HG03469 (cell line): ENCODE data around the gene PLCB2.

Experiments
- ATAC-seq: cut with Tn5 transposase; IDR thresholded peaks from one replicate; pipeline ENCODE4 v1.9.1; 2021; ENCODE audit warnings: mild to moderate bottlenecking, moderate library complexity, moderate number of reproducible peaks; ENCODE audit not compliant: unreplicated experiment

PLCB2 gene

GRCh38 chr15:40306371-40306770 lies 1.4 kb downstream of the PLCB2 start:
- no peak for ATAC-seq

GRCh38 chr15:40305281-40305680 lies 2.5 kb downstream of the PLCB2 start:
- no peak for ATAC-seq

- no peak for ATAC-seq
These were observed 4.2 kb downstream of the PLCB2 start for GRCh38 chr15:40303576-40303975.

- ATAC-seq, result no peak
These were observed 4.8 kb downstream of the PLCB2 start for GRCh38 chr15:40302981-40303380.

GRCh38 chr15:40302288-40302886 lies 5.3 kb downstream of the PLCB2 start:
- ATAC-seq, result no peak

GRCh38 chr15:40301467-40302179 lies 6.1 kb downstream of the PLCB2 start:
- no peak for ATAC-seq

GRCh38 chr15:40300771-40301170 lies 7.0 kb downstream of the PLCB2 start:
- ATAC-seq, result no peak

GRCh38 chr15:40300367-40300766 lies 7.4 kb downstream of the PLCB2 start:
- ATAC-seq, result no peak

GRCh38 chr15:40298216-40298935 lies 9.4 kb downstream of the PLCB2 start:
- no peak for ATAC-seq

GRCh38 chr15:40297356-40297755 lies 10.4 kb downstream of the PLCB2 start:
- no peak for ATAC-seq

GRCh38 chr15:40296561-40297230 lies 11.0 kb downstream of the PLCB2 start:
- ATAC-seq, result no peak

GRCh38 chr15:40295877-40296560 lies 11.7 kb downstream of the PLCB2 start:
- ATAC-seq, result no peak

- no peak for ATAC-seq
These were observed 12.4 kb downstream of the PLCB2 start for GRCh38 chr15:40295297-40295696.

- ATAC-seq, result no peak
These were observed 13.5 kb downstream of the PLCB2 start for GRCh38 chr15:40293905-40294895.

- no peak for ATAC-seq
These were observed 14.7 kb downstream of the PLCB2 start for GRCh38 chr15:40293006-40293405.

- ATAC-seq, result no peak
These were observed 15.5 kb downstream of the PLCB2 start for GRCh38 chr15:40292246-40292645.

- no peak for ATAC-seq
These were observed 16.7 kb downstream of the PLCB2 start for GRCh38 chr15:40290918-40291574.

GRCh38 chr15:40290545-40290917 lies 17.2 kb downstream of the PLCB2 start:
- no peak for ATAC-seq

GRCh38 chr15:40289140-40289775 lies 18.5 kb downstream of the PLCB2 start:
- no peak for ATAC-seq
